HG02759 (cell line): ENCODE data around the gene OSBPL6.

Experiments used
- ATAC-seq: cut with Tn5 transposase; IDR thresholded peaks from one replicate; pipeline ENCODE4 v1.9.1; 2021; ENCODE audit warnings: mild to moderate bottlenecking, moderate library complexity; ENCODE audit not compliant: unreplicated experiment

Gene OSBPL6

GRCh38 chr2:178237488-178238153 is 43.3 kb downstream of the OSBPL6 start:
- ATAC-seq, result no peak

- no peak for ATAC-seq
These were observed 43.8 kb downstream of the OSBPL6 start for GRCh38 chr2:178238154-178238521.

- no peak for ATAC-seq
These were observed 44.4 kb downstream of the OSBPL6 start for GRCh38 chr2:178238750-178239149.

GRCh38 chr2:178241844-178242551 is 47.7 kb downstream of the OSBPL6 start:
- no peak for ATAC-seq

- ATAC-seq, result no peak
These were observed 48.2 kb downstream of the OSBPL6 start for GRCh38 chr2:178242552-178242883.

- ATAC-seq, result no peak
These were observed 49.6 kb downstream of the OSBPL6 start for GRCh38 chr2:178243961-178244360.

GRCh38 chr2:178244777-178245176 is 50.5 kb downstream of the OSBPL6 start:
- ATAC-seq, result no peak

- ATAC-seq, result no peak
These were observed 52.4 kb downstream of the OSBPL6 start for GRCh38 chr2:178246696-178247095.

GRCh38 chr2:178247250-178247649 is 52.9 kb downstream of the OSBPL6 start:
- ATAC-seq, result no peak

GRCh38 chr2:178250429-178250828 is 56.1 kb downstream of the OSBPL6 start:
- ATAC-seq, result no peak

- ATAC-seq, result no peak
These were observed 57.0 kb downstream of the OSBPL6 start for GRCh38 chr2:178251151-178251955.

GRCh38 chr2:178256382-178257042 is 62.2 kb downstream of the OSBPL6 start:
- no peak for ATAC-seq

GRCh38 chr2:178257127-178257526 is 62.8 kb downstream of the OSBPL6 start:
- no peak for ATAC-seq

GRCh38 chr2:178258916-178259315 is 64.6 kb downstream of the OSBPL6 start:
- ATAC-seq, result no peak

- ATAC-seq, result no peak
These were observed 69.0 kb downstream of the OSBPL6 start for GRCh38 chr2:178263159-178263860.

- ATAC-seq, result no peak
These were observed 69.9 kb downstream of the OSBPL6 start for GRCh38 chr2:178264211-178264610.

- no peak for ATAC-seq
These were observed 71.5 kb downstream of the OSBPL6 start for GRCh38 chr2:178265851-178266250.

GRCh38 chr2:178266445-178266844 is 72.1 kb downstream of the OSBPL6 start:
- no peak for ATAC-seq

GRCh38 chr2:178267660-178268059 is 73.3 kb downstream of the OSBPL6 start:
- ATAC-seq, result no peak

GRCh38 chr2:178268435-178268834 is 74.1 kb downstream of the OSBPL6 start:
- no peak for ATAC-seq
